Stimulated activated CD8-positive, alpha-beta memory T cell treated with anti-CD3 and anti-CD28 coated beads, Interleukin-12 subunit alpha, Interleukin-12 subunit beta, amount 100 ng/mL, for 1 hour (primary cell): ENCODE measurements around the gene ANKRD27.
A peak's percentile ranks its signal among the peaks of the same experiment; 100 is the strongest.
"Not testable (repeated sequence)": the region's sequence is repeated elsewhere in the genome, so short reads cannot be mapped to it uniquely, and the experiment has no call there.

Source experiments
- DNase-seq: peaks from one replicate; pipeline ENCODE4 v3.0.0-alpha.2; 2020; ENCODE audit warnings: low read depth

The ANKRD27 gene

GRCh38 chr19:32674931-32675719 lies at the start of gene ANKRD27:
Gene ANKRD27 (minus strand): TSS chr19:32675180. CDS start chr19:32659015, 16,165 bp downstream.
- DNase-seq = peak; percentile 93

GRCh38 chr19:32720936-32721250 lies 45.9 kb upstream of the ANKRD27 start:
- DNase-seq = no peak

- no peak for DNase-seq
Observed at GRCh38 chr19:32720216-32720935, 45.4 kb upstream of the ANKRD27 start.

- DNase-seq = no peak
Observed at GRCh38 chr19:32719611-32720059, 44.7 kb upstream of the ANKRD27 start, which contains the start of gene TDRD12. Gene TDRD12 (plus strand): TSS chr19:32719767. CDS start chr19:32720073, 306 bp downstream.

- no peak for DNase-seq
Observed at GRCh38 chr19:32718286-32718685, 43.3 kb upstream of the ANKRD27 start.

GRCh38 chr19:32717496-32717895 lies 42.5 kb upstream of the ANKRD27 start:
- DNase-seq = no peak

- DNase-seq = not testable (repeated sequence)
Observed at GRCh38 chr19:32716203-32716602, 41.2 kb upstream of the ANKRD27 start.

GRCh38 chr19:32711747-32712146 lies 36.8 kb upstream of the ANKRD27 start:
- no peak for DNase-seq

GRCh38 chr19:32709032-32709431 lies 34.1 kb upstream of the ANKRD27 start:
- DNase-seq = no peak

GRCh38 chr19:32708457-32708856 lies 33.5 kb upstream of the ANKRD27 start:
- no peak for DNase-seq

GRCh38 chr19:32704006-32704405 lies 29.0 kb upstream of the ANKRD27 start:
- not testable (repeated sequence) for DNase-seq

- DNase-seq = no peak
Observed at GRCh38 chr19:32702010-32702409, 27.0 kb upstream of the ANKRD27 start.

GRCh38 chr19:32700129-32700528 lies 25.1 kb upstream of the ANKRD27 start:
- DNase-seq = not testable (repeated sequence)

- DNase-seq = not testable (repeated sequence)
Observed at GRCh38 chr19:32696771-32697170, 21.8 kb upstream of the ANKRD27 start.

- not testable (repeated sequence) for DNase-seq
Observed at GRCh38 chr19:32695506-32695905, 20.5 kb upstream of the ANKRD27 start.

GRCh38 chr19:32694851-32695250 lies 19.9 kb upstream of the ANKRD27 start:
- not testable (repeated sequence) for DNase-seq

- not testable (repeated sequence) for DNase-seq
Observed at GRCh38 chr19:32694316-32694715, 19.3 kb upstream of the ANKRD27 start.

GRCh38 chr19:32693151-32694108 lies 18.4 kb upstream of the ANKRD27 start:
- DNase-seq = not testable (repeated sequence)

- DNase-seq = no peak
Observed at GRCh38 chr19:32692727-32693061, 17.7 kb upstream of the ANKRD27 start.

- DNase-seq = no peak
Observed at GRCh38 chr19:32691952-32692726, 17.2 kb upstream of the ANKRD27 start.

GRCh38 chr19:32691291-32691951 lies 16.4 kb upstream of the ANKRD27 start, which contains the start of gene NUDT19:
Gene NUDT19 (plus strand): TSS chr19:32691821. CDS start chr19:32691961, 140 bp downstream.
- DNase-seq = peak; percentile 62
